22Rv1 (cell line): Measurements from ENCODE around the gene ADK.
"Not testable (repeated sequence)": the region's sequence is repeated elsewhere in the genome, so short reads cannot be mapped to it uniquely, and the experiment has no call there.

Source experiments
- H3K27ac ChIP-seq: fragments of 450-650 bp; 2 replicates; pipeline ENCODE4 v1.5.1; 2017
- CTCF ChIP-seq: fragments of 450-650 bp; IDR thresholded peaks from 2 replicates; pipeline ENCODE4 v1.5.1; 2017; ENCODE audit warnings: mild to moderate bottlenecking
- ZFX ChIP-seq: fragments of 450-650 bp; IDR thresholded peaks from 2 replicates; pipeline ENCODE4 v1.6.1; 2017; ENCODE audit warnings: antibody characterized with exemption, borderline replicate concordance

ADK gene

GRCh38 chr10:74289188-74289587 lies 138.2 kb downstream of the ADK start:
- TF ChIP-seq CTCF (no peak), ZFX (no peak)
- H3K27ac ChIP-seq: no peak overlapping the region

GRCh38 chr10:74289951-74290350 lies 138.9 kb downstream of the ADK start:
- no peak overlapping the region for H3K27ac ChIP-seq
- TF ChIP-seq ZFX (no peak), CTCF (no peak)

GRCh38 chr10:74290708-74291107 lies 139.7 kb downstream of the ADK start:
- no peak overlapping the region for H3K27ac ChIP-seq
- no peak for TF ChIP-seq ZFX
- TF ChIP-seq CTCF: no peak

GRCh38 chr10:74292871-74293427 lies 141.9 kb downstream of the ADK start:
- no peak overlapping the region for H3K27ac ChIP-seq
- TF ChIP-seq ZFX: no peak
- no peak for TF ChIP-seq CTCF

GRCh38 chr10:74293686-74294371 lies 142.8 kb downstream of the ADK start:
- no peak overlapping the region for H3K27ac ChIP-seq
- TF ChIP-seq ZFX (no peak), CTCF (no peak)

- TF ChIP-seq ZFX (no peak), CTCF (no peak)
- no peak overlapping the region for H3K27ac ChIP-seq
These were observed 146.5 kb downstream of the ADK start for GRCh38 chr10:74297389-74298080.

GRCh38 chr10:74300074-74300621 lies 149.1 kb downstream of the ADK start:
- H3K27ac ChIP-seq: not testable (repeated sequence)
